Colonic mucosa (tissue), 4 donors: Measurements from ENCODE around the gene SNRPA. TPM values are rescaled to one million over a fixed set of nuclear protein-coding genes. Genes with fewer than 3 reads are reported as not detected.

ENCODE experiments used
- DNase-seq: peaks from one replicate; pipeline ENCODE4 v3.0.0-alpha.2; 2020
- H3K27ac ChIP-seq: fragments of 200-600 bp; one replicate; pipeline ENCODE4 v1.8.0; 2021
- H3K27me3 ChIP-seq: fragments of 200-600 bp; one replicate; pipeline ENCODE4 v1.8.0; 2021
- H3K36me3 ChIP-seq: fragments of 200-600 bp; one replicate; pipeline ENCODE4 v1.8.0; 2021
- H3K4me1 ChIP-seq: fragments of 200-600 bp; one replicate; pipeline ENCODE4 v1.8.0; 2021; ENCODE audit warnings: mild to moderate bottlenecking
- H3K4me3 ChIP-seq: fragments of 200-600 bp; one replicate; pipeline ENCODE4 v1.8.0; 2021
- H3K9ac ChIP-seq, 2 donors: one replicate each; pipeline ENCODE4 v1.7.0; 2013; ENCODE audit warnings: control low read depth in 2 of 2, low read depth in 2 of 2, low read length in 2 of 2
- H3K9me3 ChIP-seq: fragments of 200-600 bp; one replicate; pipeline ENCODE4 v1.8.0; 2021
- CTCF ChIP-seq: fragments of 200-600 bp; IDR thresholded peaks from one replicate; pipeline ENCODE4 v1.8.0; 2022; ENCODE audit warnings: antibody characterized with exemption, mild to moderate bottlenecking
- intact Hi-C: fragments of 100-400 bp; cut with DNase I; formaldehyde crosslinking; loops from one replicate; pipeline ENCODE4 v1.14.1; 2022
- total RNA-seq, 2 donors: library from RNA; stranded (reverse); fragmentation: NEBNext Ultra II Directional in 1 of 2; extraction: Animal tissue kit (Norgen Biotek cat#: 25700) in 1 of 2; gene quantifications; one replicate each; pipeline ENCODE4 v1.2.1, GENCODE V29; 2021
- donor health status: healthy.
- donor health status: DM: no; HTN: no; CAD: no.
- donor health status: DM: no; HTN: no; CAD: no.

Gene SNRPA
- total RNA-seq, 2 donors from 2014 or later: 56.0 to 126 TPM

DNA sequence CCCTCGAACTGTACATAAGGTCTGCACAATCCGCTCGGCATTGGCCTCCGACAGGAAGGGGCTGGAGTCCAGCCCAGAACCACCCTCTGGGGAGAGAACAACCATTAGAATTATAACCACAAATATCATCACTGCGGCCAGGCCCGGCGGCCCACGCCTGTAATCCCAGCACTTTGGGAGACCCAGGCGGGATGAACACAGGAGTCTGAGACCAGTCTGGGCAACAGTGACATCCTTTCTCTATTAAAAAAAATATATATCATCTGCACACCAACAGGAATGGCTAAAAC is 45.7 kb upstream of the SNRPA start:
- no peak for DNase-seq
- peaks cover 8% of the 10 kb centered on the region for H3K36me3 ChIP-seq
- H3K4me1 ChIP-seq: no peaks in the 10 kb centered on the region
- intact Hi-C loops: no loop called here
- H3K27ac ChIP-seq: no peak overlapping the region
- H3K9ac ChIP-seq: no peak overlapping the region
- no peaks in the 10 kb centered on the region for H3K9me3 ChIP-seq
- H3K27me3 ChIP-seq: no peaks in the 10 kb centered on the region
- H3K4me3 ChIP-seq: no peak overlapping the region
- no peak for TF ChIP-seq CTCF

DNA sequence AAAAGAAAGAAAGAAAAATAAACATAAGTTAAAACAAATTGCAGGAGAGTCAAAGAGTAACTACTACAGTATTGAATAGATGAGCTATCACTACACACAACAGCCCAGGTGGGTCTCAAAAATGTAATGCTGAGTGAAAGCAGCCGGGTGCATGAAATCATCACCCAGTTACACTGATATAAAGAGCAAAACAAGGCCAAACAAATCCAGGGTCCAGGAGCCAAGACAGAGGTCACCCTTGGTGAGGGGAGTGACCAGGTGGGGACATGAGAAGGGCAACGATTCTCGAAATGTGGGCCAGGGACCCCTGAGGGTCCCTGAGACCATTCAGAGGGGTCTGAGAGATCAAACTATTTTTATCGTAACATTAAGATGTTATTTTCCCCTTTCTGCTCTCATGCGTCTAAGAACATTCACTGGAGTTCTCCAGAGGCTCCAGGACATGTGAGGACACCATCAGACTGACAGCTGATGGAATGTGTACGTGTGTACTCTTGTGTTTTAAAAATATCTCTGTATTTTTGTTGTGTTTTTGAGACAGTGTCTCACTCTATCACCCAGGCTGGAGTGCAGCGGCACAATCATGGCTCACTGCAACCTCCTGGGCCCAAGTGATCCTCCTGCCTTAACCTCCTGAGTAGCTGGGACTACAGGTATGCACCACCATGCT is 44.9 kb upstream of the SNRPA start:
- Histone ChIP-seq H3K4me1 (no peaks in the 10 kb centered on the region), H3K36me3 (peaks cover 8% of the 10 kb centered on the region), H3K27ac (no peak overlapping the region), H3K9ac (no peak overlapping the region), H3K4me3 (no peak overlapping the region), H3K27me3 (no peaks in the 10 kb centered on the region), H3K9me3 (no peaks in the 10 kb centered on the region)
- intact Hi-C loops: no loop called here
- no peak for TF ChIP-seq CTCF
- no peak for DNase-seq

DNA sequence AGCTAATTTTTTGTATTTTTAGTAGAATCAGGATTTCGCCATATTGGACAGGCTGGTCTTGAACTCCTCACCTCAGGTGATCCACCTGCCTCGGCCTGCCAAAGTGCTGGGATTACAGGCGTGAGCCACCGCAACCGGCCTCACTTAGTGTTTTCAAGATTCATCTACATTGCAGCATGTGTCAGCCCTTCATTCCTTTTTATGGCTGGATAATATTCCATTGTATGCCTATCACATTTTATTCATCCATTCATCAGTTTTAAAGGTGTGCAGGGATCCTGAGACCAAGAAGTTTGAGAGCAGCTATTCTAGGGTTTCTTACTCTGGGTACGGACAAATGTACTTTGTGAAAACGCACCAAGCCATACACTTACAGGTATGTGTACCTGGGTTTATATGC is 43.4 kb upstream of the SNRPA start:
- Histone ChIP-seq H3K4me3 (no peak overlapping the region), H3K36me3 (peaks cover 8% of the 10 kb centered on the region), H3K27ac (no peak overlapping the region), H3K4me1 (no peaks in the 10 kb centered on the region), H3K9me3 (no peaks in the 10 kb centered on the region), H3K9ac (no peak overlapping the region), H3K27me3 (no peaks in the 10 kb centered on the region)
- intact Hi-C loops: no loop called here
- DNase-seq: no peak
- no peak for TF ChIP-seq CTCF

- no peak for DNase-seq
- intact Hi-C loops: no loop called here
- Histone ChIP-seq H3K36me3 (peaks cover 5% of the 10 kb centered on the region), H3K4me3 (no peak overlapping the region), H3K9ac (no peak overlapping the region), H3K4me1 (no peaks in the 10 kb centered on the region), H3K27ac (no peak overlapping the region), H3K27me3 (no peaks in the 10 kb centered on the region), H3K9me3 (no peaks in the 10 kb centered on the region)
- no peak for TF ChIP-seq CTCF
Observed at GRCh38 chr19:40709817-40710216, 41.2 kb upstream of the SNRPA start.

DNA sequence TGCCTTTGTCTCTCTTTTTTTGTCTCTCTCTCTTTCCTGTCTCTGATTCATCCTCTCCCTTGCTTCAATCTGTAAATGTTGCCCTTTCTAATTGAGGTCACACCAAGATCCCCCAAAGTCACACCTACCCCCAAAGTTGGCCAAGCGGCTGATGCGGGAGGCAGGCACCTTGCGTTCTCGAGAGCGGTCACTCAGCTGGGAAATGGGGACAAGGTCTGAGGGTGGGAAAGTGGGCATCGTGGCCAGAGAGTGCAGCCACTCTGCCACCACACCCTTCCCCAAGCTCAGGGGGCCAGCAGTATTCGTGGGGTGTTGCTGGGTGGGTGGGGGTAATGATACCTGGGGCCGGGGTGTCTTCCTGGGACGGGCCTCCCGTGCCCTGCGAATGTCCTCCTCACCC is 37.1 kb upstream of the SNRPA start:
- Histone ChIP-seq H3K9me3 (no peaks in the 10 kb centered on the region), H3K9ac (peak overlapping the region; percentile 48 to 91), H3K27ac (peak overlapping the region; percentile 78), H3K4me3 (no peak overlapping the region), H3K27me3 (no peaks in the 10 kb centered on the region), H3K36me3 (no peaks in the 10 kb centered on the region), H3K4me1 (peaks cover 4% of the 10 kb centered on the region)
- no peak for DNase-seq
- no peak for TF ChIP-seq CTCF
- intact Hi-C loops: no loop called here
